GM21576 (cell line): Measurements from ENCODE around the gene MAS1.
"Not testable (repeated sequence)": the region's sequence is repeated elsewhere in the genome, so short reads cannot be mapped to it uniquely, and the experiment has no call there.

Experiments
- ATAC-seq: cut with Tn5 transposase; IDR thresholded peaks from one replicate; pipeline ENCODE4 v1.9.1; 2021; ENCODE audit warnings: mild to moderate bottlenecking, moderate library complexity; ENCODE audit not compliant: unreplicated experiment

The MAS1 gene

GRCh38 chr6:159890792-159891191 lies at the start of gene MAS1:
MAS1 (plus strand) TSS chr6:159890988; CDS start chr6:159906956, 15,968 bp downstream.
- no peak for ATAC-seq

GRCh38 chr6:159842035-159842434 lies 48.8 kb upstream of the MAS1 start:
- ATAC-seq = no peak

DNA sequence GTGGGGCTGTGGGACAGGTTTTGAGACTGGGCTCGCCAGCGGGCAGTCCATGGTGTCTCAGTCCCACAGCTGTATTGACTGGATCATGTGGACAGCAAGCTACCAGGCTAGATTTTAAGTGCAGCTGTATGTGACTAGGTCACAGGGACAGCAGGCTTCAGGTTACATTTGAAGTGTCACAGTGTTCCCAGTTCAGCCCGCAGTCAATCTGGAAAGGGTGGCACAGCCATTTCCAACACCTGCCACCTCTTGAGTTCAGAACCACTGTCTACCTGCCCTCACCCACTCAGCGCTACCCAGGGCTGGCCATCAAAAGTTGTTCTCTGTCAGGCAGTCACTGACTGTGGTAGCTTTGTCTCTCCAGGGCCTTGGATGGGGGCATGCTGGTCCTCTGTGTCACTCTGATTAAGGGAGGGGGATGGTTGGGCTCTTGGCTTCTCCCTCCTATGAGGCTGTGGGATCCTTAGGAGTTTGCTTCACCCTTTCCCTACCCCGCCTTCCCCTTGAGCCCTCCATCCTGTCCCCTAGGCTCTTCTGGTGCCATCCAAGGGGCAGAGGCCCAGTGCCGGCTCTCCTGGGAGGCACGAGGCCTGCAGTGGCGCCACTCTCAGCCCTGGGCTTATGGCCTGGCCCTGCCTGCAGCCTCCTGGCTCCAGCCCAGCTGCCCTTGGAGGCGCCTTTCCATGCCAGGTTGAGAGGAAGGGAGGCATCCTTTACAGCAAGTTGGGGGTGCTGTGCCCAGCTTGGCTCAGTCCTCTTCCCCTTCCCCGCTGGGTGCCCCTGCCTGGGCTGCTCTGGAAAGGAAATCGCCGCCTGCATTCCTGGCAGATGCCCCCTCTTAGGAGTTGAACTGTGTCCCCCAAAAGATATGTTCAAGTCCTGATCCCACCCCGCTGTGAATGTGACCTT lies 45.8 kb upstream of the MAS1 start:
- no peak for ATAC-seq

- not testable (repeated sequence) for ATAC-seq
Measured at GRCh38 chr6:159848552-159848951, 42.2 kb upstream of the MAS1 start.

GRCh38 chr6:159849851-159850250 lies 40.9 kb upstream of the MAS1 start:
- not testable (repeated sequence) for ATAC-seq

DNA sequence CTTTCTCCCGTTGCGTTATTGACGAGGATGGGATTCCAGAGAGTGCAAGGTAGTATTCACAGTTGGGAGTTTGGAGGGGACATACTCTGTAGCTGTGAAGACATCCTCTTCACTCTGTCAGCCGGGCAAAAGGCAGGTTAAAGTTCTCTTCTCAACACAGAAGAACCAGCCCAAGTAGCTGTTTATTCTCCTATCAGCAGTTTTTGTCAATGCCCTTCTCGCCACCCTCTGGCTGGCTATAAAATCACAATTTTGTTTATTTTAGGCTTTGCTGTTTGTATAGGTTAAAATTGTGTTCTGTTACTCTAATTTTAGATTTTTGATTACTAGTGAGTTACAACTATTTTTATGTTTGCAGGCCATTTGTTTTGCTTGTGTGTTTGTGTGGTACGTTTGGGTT lies 37.9 kb upstream of the MAS1 start:
- ATAC-seq = no peak

GRCh38 chr6:159853754-159854153 lies 37.0 kb upstream of the MAS1 start:
- ATAC-seq = no peak

GRCh38 chr6:159854959-159855358 lies 35.8 kb upstream of the MAS1 start:
- ATAC-seq = no peak

GRCh38 chr6:159858259-159858658 lies 32.5 kb upstream of the MAS1 start:
- no peak for ATAC-seq

- ATAC-seq = no peak
Measured at GRCh38 chr6:159860482-159860881, 30.3 kb upstream of the MAS1 start.

DNA sequence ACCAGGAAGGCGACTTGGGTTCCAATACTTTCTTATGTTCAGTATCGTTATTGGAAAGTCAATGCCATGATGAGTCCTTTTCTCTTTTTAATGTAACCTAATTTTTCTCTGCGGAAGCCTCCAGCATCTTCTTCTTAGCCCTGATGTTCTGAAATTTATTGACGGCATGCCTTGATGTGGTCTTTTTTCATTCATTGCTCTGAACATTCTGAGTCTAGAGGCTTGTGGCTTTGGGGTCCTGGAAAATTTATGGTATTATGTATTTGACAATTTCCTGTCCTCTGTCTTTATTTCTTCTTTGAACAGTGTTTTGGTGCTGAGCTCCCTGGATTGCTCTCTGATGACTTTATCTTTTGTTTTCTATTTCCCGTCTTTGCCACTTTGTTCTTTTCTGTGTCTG lies 28.7 kb upstream of the MAS1 start:
- no peak for ATAC-seq

- ATAC-seq = not testable (repeated sequence)
Measured at GRCh38 chr6:159863341-159863740, 27.4 kb upstream of the MAS1 start.

- no peak for ATAC-seq
Measured at GRCh38 chr6:159865226-159865920, 25.4 kb upstream of the MAS1 start.

DNA sequence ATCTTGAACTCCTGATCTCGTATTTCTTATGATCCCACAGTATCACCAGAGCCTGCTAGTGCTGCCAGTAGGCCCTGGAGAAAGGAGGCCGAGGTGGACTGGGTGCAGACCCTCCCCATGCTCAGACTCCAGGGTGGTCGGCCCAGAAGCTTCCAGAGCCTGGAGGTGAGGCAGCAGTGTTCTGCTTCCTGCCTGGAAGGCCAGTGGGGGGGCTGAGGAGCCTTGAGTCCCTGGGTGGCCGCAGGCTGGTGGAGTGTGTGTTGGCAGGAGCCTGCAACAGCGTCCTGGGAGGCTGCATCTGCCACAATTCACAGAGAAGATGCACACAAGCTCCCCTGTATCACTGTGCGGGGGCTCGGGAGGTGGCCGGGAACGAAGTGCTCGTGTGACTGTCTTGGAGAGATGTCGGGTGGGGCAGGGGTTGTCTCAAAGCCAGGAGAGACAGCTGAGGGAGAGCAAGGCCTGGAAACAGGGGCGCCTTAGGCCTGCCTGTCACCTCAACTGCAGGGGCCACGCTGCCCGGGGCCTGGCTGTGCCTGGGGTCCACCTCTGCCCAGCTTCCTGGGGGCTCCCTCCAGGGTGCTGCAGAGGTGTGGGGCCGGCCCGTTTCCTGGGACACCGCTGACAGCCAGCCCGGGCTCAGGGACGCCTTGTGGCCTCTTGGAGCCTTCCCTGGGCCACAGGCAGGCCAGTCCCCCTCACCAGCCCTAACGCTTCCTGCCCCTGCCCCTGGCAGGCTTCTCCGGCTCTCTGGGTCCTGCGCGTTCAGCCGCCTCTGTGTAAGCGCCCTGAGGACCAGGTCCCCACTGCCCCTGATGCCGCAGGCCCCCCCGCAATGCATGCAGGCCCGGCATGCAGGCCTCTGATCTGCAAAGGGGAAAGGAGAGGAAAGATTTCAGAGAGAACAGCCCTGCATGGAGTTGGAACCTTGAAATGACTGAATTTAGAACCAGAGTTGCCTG lies 24.2 kb upstream of the MAS1 start:
- ATAC-seq = no peak

DNA sequence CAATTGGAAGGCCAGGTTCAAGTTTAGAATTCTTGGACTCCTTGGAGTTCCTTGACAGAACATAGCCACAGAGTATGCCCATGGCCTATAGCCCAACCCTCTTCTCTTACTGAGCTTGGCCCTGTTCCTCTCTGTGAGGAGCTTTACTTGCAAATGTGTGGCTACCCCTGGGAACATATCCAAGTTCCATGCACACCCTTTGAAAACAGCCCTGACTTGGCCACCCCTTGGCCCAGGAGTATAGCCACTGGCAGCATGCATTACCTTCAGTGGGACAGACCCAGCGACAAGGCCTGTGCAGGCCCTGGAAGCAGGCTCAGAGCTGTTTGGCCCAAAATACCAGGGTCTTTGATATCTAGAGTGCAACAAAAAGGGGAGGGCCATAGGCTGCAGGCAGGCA lies 19.5 kb upstream of the MAS1 start:
- ATAC-seq = no peak

DNA sequence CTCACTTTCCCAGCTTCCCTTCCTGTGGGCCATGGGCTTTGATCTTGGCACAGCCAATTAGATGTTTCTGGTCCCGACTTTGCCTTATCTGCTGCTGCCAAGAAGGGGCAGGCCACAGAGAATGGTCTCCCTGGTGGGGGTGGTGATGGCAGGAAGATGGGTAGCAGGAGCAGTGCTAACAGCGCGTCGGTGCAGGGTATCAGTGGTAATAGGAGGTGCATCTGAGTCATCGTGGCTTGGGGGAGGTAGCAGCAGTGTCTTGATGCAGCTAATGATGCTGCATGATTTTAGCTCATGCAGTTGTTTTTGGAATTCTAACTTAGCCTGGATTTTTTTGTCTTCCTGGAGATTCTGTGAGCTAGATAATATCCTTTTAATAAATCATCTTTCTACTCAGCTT lies 18.9 kb upstream of the MAS1 start:
- no peak for ATAC-seq

DNA sequence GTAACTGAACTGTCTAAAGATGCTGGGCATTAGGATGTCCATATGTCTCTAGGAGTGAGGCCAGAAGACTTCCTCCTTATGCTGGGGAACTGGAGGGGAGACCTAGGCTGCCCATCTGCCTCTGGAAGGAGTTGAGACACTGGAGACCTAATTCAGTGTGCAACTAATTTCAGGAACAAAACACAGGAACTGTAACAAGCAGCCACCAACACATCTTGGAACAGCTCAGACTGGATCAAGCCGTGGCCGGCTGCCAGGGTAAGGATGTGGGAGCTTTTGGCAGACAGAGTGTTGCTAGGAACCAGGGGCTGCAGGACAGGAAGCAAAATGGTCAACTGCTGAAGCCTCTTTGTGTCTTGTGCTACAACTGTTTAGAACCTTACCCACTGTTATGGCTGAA lies 16.4 kb upstream of the MAS1 start:
- ATAC-seq = no peak

GRCh38 chr6:159875194-159875593 lies 15.6 kb upstream of the MAS1 start:
- no peak for ATAC-seq

DNA sequence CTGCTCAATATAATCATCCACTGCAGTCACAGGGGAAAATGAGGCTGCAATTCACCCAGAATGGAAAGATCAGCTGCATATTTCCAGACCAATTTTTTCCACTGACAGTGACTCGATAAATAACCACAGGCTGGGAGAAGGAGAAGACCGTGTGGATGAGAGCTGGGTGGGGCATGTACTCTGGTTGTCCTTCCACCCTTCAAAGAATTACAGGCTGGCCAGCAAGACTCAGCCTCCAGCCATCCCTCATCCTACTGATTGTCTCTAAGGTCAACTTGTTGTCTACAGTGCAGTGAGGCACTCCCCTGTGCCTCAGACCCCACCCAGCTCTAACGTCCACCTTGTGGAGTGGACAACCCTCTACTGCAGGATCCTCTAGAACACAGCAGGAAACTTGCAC lies 14.5 kb upstream of the MAS1 start:
- ATAC-seq = no peak

DNA sequence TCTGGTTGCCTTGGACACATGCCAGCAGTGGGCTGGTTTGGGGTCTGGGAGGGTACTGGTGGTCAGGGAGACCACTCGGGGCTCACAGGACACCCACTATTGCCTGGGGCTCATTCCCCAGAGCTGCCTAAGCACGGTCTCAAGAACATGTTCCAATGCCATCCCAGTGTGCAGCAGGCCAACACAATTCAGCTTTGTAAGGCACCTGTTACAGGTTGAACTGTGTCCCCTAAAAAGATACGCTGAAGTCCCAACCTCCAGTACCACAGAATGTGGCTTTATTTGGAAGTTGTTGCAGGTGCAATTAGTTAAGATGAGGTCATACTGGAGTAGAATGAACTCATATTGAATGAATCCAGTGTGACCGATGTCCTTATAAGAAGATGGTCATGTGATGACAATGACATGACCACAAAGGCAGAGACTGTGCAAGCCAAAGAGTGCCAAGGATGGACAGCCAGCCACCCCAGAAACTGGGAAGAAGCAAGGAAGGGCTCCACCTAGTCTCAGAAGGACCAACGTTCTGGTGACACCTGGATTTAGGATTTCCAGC lies 13.5 kb upstream of the MAS1 start:
- no peak for ATAC-seq

- ATAC-seq = no peak
Measured at GRCh38 chr6:159878341-159878740, 12.4 kb upstream of the MAS1 start.
